Trophoblast cell (in vitro differentiated cells and primary cell): ENCODE data around the gene MAEA.

Source experiments
- DNase-seq, 2 donors: peaks; one replicate each; pipeline ENCODE4 v3.0.0-alpha.2; 2016
- H2AFZ ChIP-seq: 2 replicates; pipeline ENCODE4 v1.6.1; 2013; ENCODE audit warnings: low read length, moderate library complexity, mild to moderate bottlenecking; ENCODE audit not compliant: insufficient read depth, poor library complexity
- H2AK5ac ChIP-seq: 2 replicates; pipeline ENCODE4 v1.6.1; 2013; ENCODE audit warnings: mild to moderate bottlenecking, low read length
- H2BK120ac ChIP-seq: 2 replicates; pipeline ENCODE4 v1.6.1; 2013; ENCODE audit warnings: low read length, mild to moderate bottlenecking, moderate library complexity; ENCODE audit not compliant: insufficient read depth, poor library complexity
- H2BK12ac ChIP-seq: 2 replicates; pipeline ENCODE4 v1.6.1; 2013; ENCODE audit warnings: mild to moderate bottlenecking, low read length, moderate library complexity
- H2BK5ac ChIP-seq: 2 replicates; pipeline ENCODE4 v1.6.1; 2013; ENCODE audit warnings: low read length, low read depth, moderate library complexity, mild to moderate bottlenecking; ENCODE audit not compliant: poor library complexity
- H3K14ac ChIP-seq: 2 replicates; pipeline ENCODE4 v1.6.1; 2013; ENCODE audit warnings: mild to moderate bottlenecking, low read length
- H3K18ac ChIP-seq: 2 replicates; pipeline ENCODE4 v1.6.1; 2013; ENCODE audit warnings: mild to moderate bottlenecking, low read length
- H3K23ac ChIP-seq: 2 replicates; pipeline ENCODE4 v1.6.1; 2013; ENCODE audit warnings: low read length
- H3K27ac ChIP-seq: 2 replicates; pipeline ENCODE4 v1.5.1; 2013; ENCODE audit warnings: low read depth, mild to moderate bottlenecking, inconsistent platforms, low read length, moderate library complexity
- H3K27me3 ChIP-seq: 2 replicates; pipeline ENCODE4 v1.6.1; 2013; ENCODE audit warnings: inconsistent platforms, mild to moderate bottlenecking, low read length, moderate library complexity; ENCODE audit not compliant: insufficient read depth
- H3K36me3 ChIP-seq, 2 experiments: 1 replicate in 1 of 2; 2 replicates in 1 of 2; pipeline ENCODE4 v1.6.1; 2013; ENCODE audit warnings: low read length in 2 of 2, mild to moderate bottlenecking in 2 of 2, moderate library complexity in 1 of 2; ENCODE audit not compliant: insufficient read depth in 2 of 2, control insufficient read depth in 1 of 2
- H3K4ac ChIP-seq: 2 replicates; pipeline ENCODE4 v1.6.1; 2013; ENCODE audit warnings: low read depth, mild to moderate bottlenecking, low read length, moderate library complexity
- H3K4me1 ChIP-seq, 2 experiments: 1 replicate in 1 of 2; 2 replicates in 1 of 2; pipeline ENCODE4 v1.6.1; 2013; ENCODE audit warnings: low read length in 2 of 2, mild to moderate bottlenecking in 2 of 2, moderate library complexity in 1 of 2; ENCODE audit not compliant: insufficient read depth in 2 of 2, control insufficient read depth in 1 of 2
- H3K4me2 ChIP-seq: 2 replicates; pipeline ENCODE4 v1.6.1; 2013; ENCODE audit warnings: inconsistent platforms, mild to moderate bottlenecking, low read length, moderate library complexity
- H3K4me3 ChIP-seq: 2 replicates; pipeline ENCODE4 v1.5.1; 2013; ENCODE audit warnings: mild to moderate bottlenecking, low read depth, low read length, inconsistent platforms
- H3K79me1 ChIP-seq: one replicate; pipeline ENCODE4 v1.6.1; 2013; ENCODE audit warnings: low read length
- H3K79me2 ChIP-seq: 2 replicates; pipeline ENCODE4 v1.6.1; 2013; ENCODE audit warnings: low read length, mild to moderate bottlenecking; ENCODE audit not compliant: control insufficient read depth, insufficient read depth, poor library complexity
- H3K9ac ChIP-seq: 2 replicates; pipeline ENCODE4 v1.6.1; 2013; ENCODE audit warnings: mild to moderate bottlenecking, low read length
- H3K9me3 ChIP-seq: 2 replicates; pipeline ENCODE4 v1.6.1; 2013; ENCODE audit warnings: low read depth, mild to moderate bottlenecking, control low read depth, inconsistent platforms, low read length; ENCODE audit not compliant: insufficient read depth
- H4K12ac ChIP-seq: 2 replicates; pipeline ENCODE4 v1.6.1; 2013; ENCODE audit warnings: low read depth, mild to moderate bottlenecking, low read length, moderate library complexity
- H4K8ac ChIP-seq: 2 replicates; pipeline ENCODE4 v1.6.1; 2013; ENCODE audit warnings: low read depth, mild to moderate bottlenecking, low read length, moderate library complexity
- H4K91ac ChIP-seq: one replicate; pipeline ENCODE4 v1.6.1; 2013; ENCODE audit warnings: low read depth, mild to moderate bottlenecking, low read length, moderate library complexity
- WGBS: extraction: QIAGEN DNeasy Blood & Tissue Kit; methylation state at CpG from one replicate; pipeline ENCODE4 v1.1.7; 2013; ENCODE audit warnings: missing lambda C conversion rate; ENCODE audit not compliant: insufficient read length, insufficient coverage; ENCODE audit errors: extremely low coverage; 5-methylcytosine and 5-hydroxymethylcytosine counted together

Gene MAEA

DNA sequence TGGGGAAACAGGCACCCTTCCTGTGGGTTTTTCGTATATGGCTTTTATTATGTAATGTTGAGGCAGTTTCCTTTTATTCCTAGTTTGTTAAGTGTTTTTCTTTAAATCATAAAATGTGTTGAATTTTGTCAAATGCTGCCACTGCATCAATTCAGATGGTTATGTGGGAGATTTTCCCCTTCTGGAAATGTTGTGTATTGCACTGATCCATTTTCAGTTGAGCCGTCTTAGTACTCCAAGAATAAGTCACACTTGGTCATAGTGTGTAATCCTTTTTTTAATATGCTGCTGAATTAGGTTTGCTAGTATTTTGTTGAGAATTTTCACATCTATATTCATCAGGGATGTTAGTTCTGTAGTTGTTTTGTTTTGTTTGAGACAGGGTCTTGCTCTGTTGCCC is 31.2 kb upstream of the MAEA start:
- peak in 1 of 2 donors; percentile 7 for DNase-seq
- no peak overlapping the region for H3K23ac ChIP-seq
- WGBS = no CpG with 5 or more reads among the region's 2 CpGs
- no peak overlapping the region for H3K4ac ChIP-seq
- H4K91ac ChIP-seq = no peak overlapping the region
- no peaks in the 10 kb centered on the region for H3K36me3 ChIP-seq
- no peak overlapping the region for H2AFZ ChIP-seq
- no peak overlapping the region for H2BK5ac ChIP-seq
- H3K79me1 ChIP-seq = no peaks in the 10 kb centered on the region
- no peak overlapping the region for H3K4me2 ChIP-seq
- no peak overlapping the region for H3K4me3 ChIP-seq
- no peak overlapping the region for H2BK12ac ChIP-seq
- H2AK5ac ChIP-seq = no peak overlapping the region
- no peak overlapping the region for H4K12ac ChIP-seq
- no peak overlapping the region for H3K27ac ChIP-seq
- H4K8ac ChIP-seq = no peak overlapping the region
- H3K9ac ChIP-seq = no peak overlapping the region
- no peak overlapping the region for H2BK120ac ChIP-seq
- H3K18ac ChIP-seq = no peak overlapping the region
- H3K79me2 ChIP-seq = no peaks in the 10 kb centered on the region
- no peaks in the 10 kb centered on the region for H3K27me3 ChIP-seq
- H3K4me1 ChIP-seq = no peaks in the 10 kb centered on the region
- H3K14ac ChIP-seq = no peak overlapping the region
- peaks cover 23% of the 10 kb centered on the region for H3K9me3 ChIP-seq

DNA sequence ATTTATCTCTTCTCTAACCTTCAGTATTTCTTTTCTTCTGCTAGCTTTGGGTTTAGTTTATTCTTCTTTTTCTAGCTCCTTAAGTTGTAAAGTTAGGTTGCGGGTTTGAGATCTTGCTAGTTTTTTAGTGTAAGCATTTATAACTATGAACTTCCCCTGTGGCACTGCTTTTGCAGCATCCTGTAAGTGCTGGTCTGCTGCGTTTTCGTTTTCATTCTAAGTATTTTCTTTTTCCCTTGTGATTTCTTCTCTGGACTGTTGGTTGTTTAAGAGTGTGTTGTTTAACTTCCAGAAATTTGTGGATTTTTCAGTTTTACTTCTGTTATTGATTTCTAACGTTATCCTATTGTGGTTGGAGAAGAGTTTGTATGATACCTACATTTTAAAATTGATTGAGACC is 29.7 kb upstream of the MAEA start:
- no peaks in the 10 kb centered on the region for H3K36me3 ChIP-seq
- no peaks in the 10 kb centered on the region for H3K79me2 ChIP-seq
- no peak overlapping the region for H3K23ac ChIP-seq
- no peak overlapping the region for H3K4ac ChIP-seq
- no peak overlapping the region for H2BK5ac ChIP-seq
- H4K91ac ChIP-seq = no peak overlapping the region
- WGBS = no CpG with 5 or more reads among the region's 4 CpGs
- no peaks in the 10 kb centered on the region for H3K4me1 ChIP-seq
- no peaks in the 10 kb centered on the region for H3K27me3 ChIP-seq
- no peak overlapping the region for H3K18ac ChIP-seq
- H2BK120ac ChIP-seq = no peak overlapping the region
- peaks cover 18% of the 10 kb centered on the region for H3K9me3 ChIP-seq
- no peak overlapping the region for H3K27ac ChIP-seq
- DNase-seq = no peak
- no peak overlapping the region for H3K14ac ChIP-seq
- no peaks in the 10 kb centered on the region for H3K79me1 ChIP-seq
- H4K8ac ChIP-seq = no peak overlapping the region
- no peak overlapping the region for H2BK12ac ChIP-seq
- no peak overlapping the region for H4K12ac ChIP-seq
- no peak overlapping the region for H3K4me3 ChIP-seq
- H2AK5ac ChIP-seq = no peak overlapping the region
- no peak overlapping the region for H3K9ac ChIP-seq
- no peak overlapping the region for H2AFZ ChIP-seq
- no peak overlapping the region for H3K4me2 ChIP-seq

DNA sequence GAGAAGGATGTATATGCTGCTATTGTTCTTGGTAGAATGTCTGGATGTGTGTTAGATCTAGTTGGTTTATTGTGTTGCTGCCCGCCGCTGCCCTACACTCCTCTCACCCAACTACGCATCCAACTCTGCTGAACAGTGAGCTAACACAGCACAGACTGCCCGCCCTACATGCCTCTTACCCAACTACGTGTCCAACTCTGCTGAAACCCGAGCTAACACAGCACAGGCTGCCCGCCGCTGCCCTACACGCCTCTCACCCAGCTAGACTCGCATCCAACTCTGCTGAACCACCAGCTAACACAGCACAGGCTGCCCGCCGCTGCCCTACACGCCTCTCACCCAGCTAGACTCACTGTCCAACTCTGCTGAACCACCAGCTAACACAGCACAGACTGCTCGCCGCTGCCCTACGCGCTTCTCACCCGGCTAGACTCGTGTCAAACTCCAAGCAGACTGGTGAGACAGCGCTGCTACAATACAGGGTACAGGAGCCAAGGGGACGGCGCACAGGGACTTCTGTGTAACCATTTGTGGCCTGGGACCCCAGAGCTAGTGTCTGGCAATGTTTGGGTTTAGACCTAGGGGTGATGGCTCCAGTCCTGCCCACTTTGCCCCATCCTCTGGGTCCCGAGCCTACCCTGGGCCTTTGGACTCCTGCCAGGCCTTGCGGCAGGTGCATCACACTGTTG is 29.1 kb upstream of the MAEA start:
- no CpG with 5 or more reads among the region's 24 CpGs for WGBS
- Histone ChIP-seq H3K9me3 (peaks cover 19% of the 10 kb centered on the region), H3K4ac (no peak overlapping the region), H2BK5ac (no peak overlapping the region), H4K91ac (no peak overlapping the region), H3K14ac (no peak overlapping the region), H2BK120ac (no peak overlapping the region), H4K8ac (no peak overlapping the region), H3K27ac (no peak overlapping the region), H3K4me3 (peak overlapping the region; percentile 1), H2AFZ (no peak overlapping the region), H3K27me3 (no peaks in the 10 kb centered on the region), H2AK5ac (no peak overlapping the region), H3K23ac (no peak overlapping the region), H3K4me2 (no peak overlapping the region), H2BK12ac (no peak overlapping the region), H4K12ac (no peak overlapping the region), H3K79me2 (no peaks in the 10 kb centered on the region), H3K79me1 (no peaks in the 10 kb centered on the region), H3K18ac (no peak overlapping the region), H3K36me3 (no peaks in the 10 kb centered on the region), H3K9ac (no peak overlapping the region), H3K4me1 (no peaks in the 10 kb centered on the region)
- no peak for DNase-seq

DNA sequence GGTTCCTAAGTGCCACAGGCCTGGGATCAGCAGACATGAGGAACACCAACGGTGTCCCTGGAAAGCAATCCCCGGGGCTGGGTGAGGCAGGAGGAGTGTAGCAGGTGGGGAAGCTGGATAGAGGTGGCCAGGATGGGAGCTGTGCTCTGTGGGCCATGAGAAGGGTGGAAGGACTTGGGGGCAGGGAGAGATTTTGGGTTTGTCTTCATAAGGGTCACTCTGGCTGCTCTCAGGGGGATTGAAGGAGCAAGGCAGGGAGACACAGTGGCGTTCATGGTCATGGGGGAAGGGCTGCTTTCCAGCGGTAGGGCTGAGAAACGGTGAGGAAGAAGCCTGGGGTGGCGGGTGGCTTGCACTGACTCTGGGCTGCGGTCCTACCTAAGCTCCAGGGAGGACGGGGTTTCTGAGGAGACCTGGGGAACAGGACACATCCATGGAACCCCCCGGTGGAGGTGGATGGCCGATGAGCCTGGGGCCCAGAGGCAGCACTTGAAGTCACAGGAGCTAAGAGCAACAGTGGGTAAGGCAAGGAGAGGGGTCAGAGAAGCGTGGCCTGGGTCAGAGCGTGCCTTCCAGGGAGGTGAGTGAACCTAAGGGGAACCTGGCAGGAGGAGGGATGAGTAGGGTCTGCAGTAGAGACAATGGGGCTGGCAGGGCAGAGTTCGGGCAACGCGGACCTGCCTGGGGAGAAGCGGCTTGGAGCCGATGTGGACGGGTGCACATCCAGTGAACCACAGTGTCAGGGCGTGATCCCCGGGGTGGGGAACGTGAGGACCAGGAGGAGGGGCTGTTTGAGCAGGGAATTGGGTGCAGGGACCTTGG is 28.4 kb upstream of the MAEA start:
- no CpG with 5 or more reads among the region's 21 CpGs for WGBS
- no peaks in the 10 kb centered on the region for H3K36me3 ChIP-seq
- H3K4me3 ChIP-seq = peak overlapping the region; percentile 36
- DNase-seq = no peak
- H3K4me1 ChIP-seq = no peaks in the 10 kb centered on the region
- no peak overlapping the region for H2BK5ac ChIP-seq
- no peak overlapping the region for H2BK12ac ChIP-seq
- no peaks in the 10 kb centered on the region for H3K79me2 ChIP-seq
- no peak overlapping the region for H2BK120ac ChIP-seq
- H3K9ac ChIP-seq = no peak overlapping the region
- no peaks in the 10 kb centered on the region for H3K79me1 ChIP-seq
- H3K27ac ChIP-seq = no peak overlapping the region
- no peak overlapping the region for H3K4ac ChIP-seq
- no peak overlapping the region for H2AK5ac ChIP-seq
- H4K91ac ChIP-seq = no peak overlapping the region
- no peak overlapping the region for H3K18ac ChIP-seq
- H3K23ac ChIP-seq = no peak overlapping the region
- H3K14ac ChIP-seq = no peak overlapping the region
- H4K12ac ChIP-seq = no peak overlapping the region
- H3K27me3 ChIP-seq = no peaks in the 10 kb centered on the region
- peaks cover 19% of the 10 kb centered on the region for H3K9me3 ChIP-seq
- no peak overlapping the region for H4K8ac ChIP-seq
- no peak overlapping the region for H3K4me2 ChIP-seq
- H2AFZ ChIP-seq = no peak overlapping the region
